Measurements from ENCODE around the gene PKP4. TPM values are rescaled to one million over a fixed set of nuclear protein-coding genes. Genes with fewer than 3 reads are reported as not detected.

PKP4 gene
- total RNA-seq, 1 experiment from 2014 or later = 59.1 TPM

DNA sequence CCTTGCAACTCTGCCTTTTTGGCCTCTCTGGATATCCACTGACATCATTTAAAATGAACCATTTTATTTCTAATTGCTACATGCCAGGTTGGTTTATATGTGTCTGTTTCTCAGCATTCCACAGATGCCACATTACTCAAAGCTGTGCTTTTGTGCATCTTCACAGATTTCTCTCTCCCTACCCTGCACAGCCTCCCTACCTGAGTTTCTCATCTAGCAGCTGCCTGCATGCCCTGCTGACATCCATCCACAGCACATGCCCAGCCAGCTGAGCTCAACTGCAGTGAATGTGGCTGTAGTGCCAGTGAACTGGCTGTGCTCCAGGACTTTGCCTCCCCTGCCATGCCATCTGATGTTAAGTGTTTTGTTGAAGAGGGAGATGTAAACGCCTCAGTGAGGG lies 44.5 kb downstream of the PKP4 start:
- Histone ChIP-seq H3K9me2 (ENCODE audit: insufficient read depth) (no peaks in the 10 kb centered on the region), H3K9me3 (ENCODE audit: insufficient read depth, low read depth) (no peaks in the 10 kb centered on the region), H3K27ac (no peak overlapping the region), H3K4me1 (replicated peaks; ENCODE audit: insufficient read depth) (peaks cover 30% of the 10 kb centered on the region), H4K20me1 (ENCODE audit: insufficient read depth) (no peaks in the 10 kb centered on the region), H3K36me3 (ENCODE audit: low read depth) (no peaks in the 10 kb centered on the region), H3K27me3 (ENCODE audit: insufficient read depth, low read depth) (no peaks in the 10 kb centered on the region), H3F3A (ENCODE audit: insufficient read depth, low read depth) (no peaks in the 10 kb centered on the region; the same call in 1 of the 2 replicates), H3K4me3 (no peak overlapping the region), H3K79me2 (ENCODE audit: low read depth) (peaks cover 33% of the 10 kb centered on the region), H2AFZ (no peak overlapping the region), H3K4me2 (no peak overlapping the region)
- intact Hi-C loops (cut with micrococcal nuclease; ENCODE audit: unreplicated experiment) = no loop called here
- BruUV-seq (replicated peaks) = no TSS peak
- POLR2A ChIA-PET (ENCODE audit: unreplicated experiment) = no interaction called here
- DNase-seq = no peak
- CTCF ChIA-PET = no interaction called here
- no peak for TF ChIP-seq EZH2 (IDR thresholded peaks at IDR 0.05; ENCODE audit: low read depth)
- TF ChIP-seq, protein P1, sequence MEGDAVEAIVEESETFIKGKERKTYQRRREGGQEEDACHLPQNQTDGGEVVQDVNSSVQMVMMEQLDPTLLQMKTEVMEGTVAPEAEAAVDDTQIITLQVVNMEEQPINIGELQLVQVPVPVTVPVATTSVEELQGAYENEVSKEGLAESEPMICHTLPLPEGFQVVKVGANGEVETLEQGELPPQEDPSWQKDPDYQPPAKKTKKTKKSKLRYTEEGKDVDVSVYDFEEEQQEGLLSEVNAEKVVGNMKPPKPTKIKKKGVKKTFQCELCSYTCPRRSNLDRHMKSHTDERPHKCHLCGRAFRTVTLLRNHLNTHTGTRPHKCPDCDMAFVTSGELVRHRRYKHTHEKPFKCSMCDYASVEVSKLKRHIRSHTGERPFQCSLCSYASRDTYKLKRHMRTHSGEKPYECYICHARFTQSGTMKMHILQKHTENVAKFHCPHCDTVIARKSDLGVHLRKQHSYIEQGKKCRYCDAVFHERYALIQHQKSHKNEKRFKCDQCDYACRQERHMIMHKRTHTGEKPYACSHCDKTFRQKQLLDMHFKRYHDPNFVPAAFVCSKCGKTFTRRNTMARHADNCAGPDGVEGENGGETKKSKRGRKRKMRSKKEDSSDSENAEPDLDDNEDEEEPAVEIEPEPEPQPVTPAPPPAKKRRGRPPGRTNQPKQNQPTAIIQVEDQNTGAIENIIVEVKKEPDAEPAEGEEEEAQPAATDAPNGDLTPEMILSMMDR (conservative IDR thresholded peaks at IDR 0.05) = no peak

DNA sequence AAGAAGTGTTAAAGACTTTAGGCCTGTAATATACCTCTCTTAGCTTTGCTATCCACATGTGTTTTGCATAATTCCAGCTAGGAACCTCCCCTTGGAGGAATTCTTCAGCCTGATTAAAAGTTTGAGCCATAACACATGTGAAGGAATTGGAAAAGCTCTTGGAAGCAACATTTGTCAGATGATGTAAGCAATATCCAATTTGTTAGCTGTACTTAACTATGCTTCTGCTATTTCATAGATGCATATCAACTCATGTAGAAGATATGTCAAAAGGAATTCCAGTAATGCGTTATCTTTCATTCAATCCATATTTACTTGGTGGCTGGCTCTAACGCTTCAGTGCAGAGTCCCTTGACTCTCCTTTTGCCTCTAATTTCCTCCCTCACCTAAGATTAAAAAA lies 46.2 kb downstream of the PKP4 start:
- Histone ChIP-seq H3K9me3 (ENCODE audit: insufficient read depth, low read depth) (no peaks in the 10 kb centered on the region), H3K79me2 (ENCODE audit: low read depth) (peaks cover 38% of the 10 kb centered on the region)
- no TSS peak for BruUV-seq (replicated peaks)

DNA sequence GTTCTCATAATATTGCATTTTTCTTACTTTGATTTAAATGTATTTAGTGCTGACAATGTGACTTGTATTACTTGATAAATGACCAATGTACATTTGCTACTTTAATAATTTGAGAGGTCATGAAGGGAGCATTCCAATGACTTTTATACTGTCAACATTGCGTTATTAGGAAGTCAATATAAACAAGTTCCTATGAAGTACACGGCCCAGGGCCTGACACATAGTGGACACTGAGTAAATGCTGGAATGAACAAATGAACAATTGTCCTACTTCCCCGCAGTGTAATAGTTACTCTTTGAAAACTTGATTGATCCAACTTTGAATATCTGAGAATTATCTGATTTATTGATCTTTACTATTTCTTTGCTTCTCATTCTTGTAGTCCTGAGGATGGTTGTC lies 47.3 kb downstream of the PKP4 start:
- Histone ChIP-seq H3K27me3 (ENCODE audit: insufficient read depth, low read depth) (no peaks in the 10 kb centered on the region), H4K20me1 (ENCODE audit: insufficient read depth) (no peaks in the 10 kb centered on the region), H3K4me1 (replicated peaks; ENCODE audit: insufficient read depth) (peaks cover 14% of the 10 kb centered on the region; the same call in 1 of the 2 replicates), H3K9me3 (ENCODE audit: insufficient read depth, low read depth) (no peaks in the 10 kb centered on the region), H3K4me2 (no peak overlapping the region), H3K79me2 (ENCODE audit: low read depth) (peaks cover 27% of the 10 kb centered on the region; the same call in 1 of the 2 replicates), H3K36me3 (ENCODE audit: low read depth) (no peaks in the 10 kb centered on the region), H3K4me3 (no peak overlapping the region), H2AFZ (no peak overlapping the region), H3F3A (ENCODE audit: insufficient read depth, low read depth) (no peaks in the 10 kb centered on the region), H3K9me2 (ENCODE audit: insufficient read depth) (no peaks in the 10 kb centered on the region), H3K27ac (no peak overlapping the region)
- TF ChIP-seq, protein P1 (conservative IDR thresholded peaks at IDR 0.05) = no peak
- no peak for TF ChIP-seq EZH2 (IDR thresholded peaks at IDR 0.05; ENCODE audit: low read depth)
- ChIA-PET CTCF (no interaction called here), POLR2A (ENCODE audit: unreplicated experiment) (no interaction called here)
- BruUV-seq (replicated peaks) = no TSS peak
- no peak for DNase-seq
- intact Hi-C loops (cut with micrococcal nuclease; ENCODE audit: unreplicated experiment) = no loop called here

More for the DNA sequence above, 46.2 kb downstream of the PKP4 start:
- CTCF ChIA-PET = no interaction called here
- H3K4me1 ChIP-seq (replicated peaks; ENCODE audit: insufficient read depth) = peaks cover 14% of the 10 kb centered on the region; the same call in 1 of the 2 replicates
- no peaks in the 10 kb centered on the region for H3K36me3 ChIP-seq (ENCODE audit: low read depth)
- H3K4me2 ChIP-seq = no peak overlapping the region
- no peaks in the 10 kb centered on the region for H3K9me2 ChIP-seq (ENCODE audit: insufficient read depth)
- no peaks in the 10 kb centered on the region for H3K27me3 ChIP-seq (ENCODE audit: insufficient read depth, low read depth)
- intact Hi-C loops (cut with micrococcal nuclease; ENCODE audit: unreplicated experiment) = no loop called here
- DNase-seq = peak in 1 of 2 experiments; percentile 84
- no peaks in the 10 kb centered on the region for H3F3A ChIP-seq (ENCODE audit: insufficient read depth, low read depth)
- TF ChIP-seq, protein P1 (conservative IDR thresholded peaks at IDR 0.05) = no peak
- no peak for TF ChIP-seq EZH2 (IDR thresholded peaks at IDR 0.05; ENCODE audit: low read depth)
- no peak overlapping the region for H2AFZ ChIP-seq
- POLR2A ChIA-PET (ENCODE audit: unreplicated experiment) = no interaction called here
- peak overlapping the region; percentile 36 for H3K27ac ChIP-seq
- no peak overlapping the region for H3K4me3 ChIP-seq
- no peaks in the 10 kb centered on the region for H4K20me1 ChIP-seq (ENCODE audit: insufficient read depth)

All from PC-9 (cell line).